Esophagus squamous epithelium (tissue), 5 donors: ENCODE measurements around the gene FAM120B. TPM values are rescaled to one million over a fixed set of nuclear protein-coding genes. Genes with fewer than 3 reads are reported as not detected.

Experiments used
- DNase-seq: peaks from one replicate; lab custom pipeline; 2025; lab: John Stamatoyannopoulos, UW
- H3K27ac ChIP-seq, 4 donors: fragments of 200-600 bp; sonication (generic); one replicate each; pipeline ENCODE4 v1.5.1; 2016 to 2019; ENCODE audit warnings: mild to moderate bottlenecking in 1 of 4
- H3K27me3 ChIP-seq, 4 donors: fragments of 200-600 bp; sonication (generic); 1 replicate in 3 of 4; 2 replicates in 1 of 4; pipeline versions ENCODE4 v1.5.1 to v1.6.0; 2017 to 2021; ENCODE audit warnings: antibody characterized with exemption in 1 of 4
- H3K36me3 ChIP-seq, 3 donors: fragments of 200-600 bp; sonication (generic); one replicate each; pipeline ENCODE4 v1.5.1; 2016 to 2019
- H3K4me1 ChIP-seq, 3 donors: fragments of 200-600 bp; sonication (generic); one replicate each; pipeline ENCODE4 v1.5.1; 2017 to 2019
- H3K4me3 ChIP-seq, 4 donors: fragments of 200-600 bp; sonication (generic); 1 replicate in 3 of 4; 2 replicates in 1 of 4; pipeline ENCODE4 v1.5.1; 2016 to 2019; ENCODE audit warnings: mild to moderate bottlenecking in 2 of 4, moderate library complexity in 1 of 4
- H3K9me3 ChIP-seq, 3 donors: fragments of 200-600 bp; sonication (generic); one replicate each; pipeline ENCODE4 v1.5.1; 2016 to 2019
- POLR2A ChIP-seq, 4 donors: fragments of 450-650 bp; IDR thresholded peaks; one replicate each; pipeline ENCODE4 v1.6.1; 2017; ENCODE audit warnings: antibody characterized with exemption in 4 of 4, mild to moderate bottlenecking in 4 of 4, moderate library complexity in 3 of 4
- WGBS, 2 donors: methylation state at CpG; one replicate each; pipeline ENCODE4 v1.1.5; 2018; 5-methylcytosine and 5-hydroxymethylcytosine counted together
- intact Hi-C: fragments of 100-400 bp; cut with DNase I; formaldehyde crosslinking; loops from one replicate; pipeline ENCODE4 v1.15.0; 2022
- small RNA-seq, 4 donors: library from RNA; depleted of rRNA; stranded (forward); fragments of <200 nt; gene quantifications; one replicate each; pipeline ENCODE3, GENCODE V24; 2016
- total RNA-seq, 4 donors: library from RNA; depleted of rRNA; stranded (reverse); fragments of >200 nt; gene quantifications; one replicate each; pipeline ENCODE4 v1.1.0, GENCODE V29; 2016
- TF ChIP-seq, protein P1 (sequence below), 6 experiments: fragments of 450-650 bp in 4 of 6; fragments of 200-600 bp in 2 of 6; sonication (generic) in 2 of 6; IDR thresholded peaks; one replicate each; pipeline ENCODE4 v1.5.1; 2016 to 2019; ENCODE audit warnings: antibody characterized with exemption in 6 of 6, mild to moderate bottlenecking in 4 of 6, moderate library complexity in 4 of 6
- donor health status: DM: yes; HTN: yes; CAD: no.

The FAM120B gene
- total RNA-seq, 4 donors from 2014 or later = 8.4 to 25.6 (median 12.9) TPM

DNA sequence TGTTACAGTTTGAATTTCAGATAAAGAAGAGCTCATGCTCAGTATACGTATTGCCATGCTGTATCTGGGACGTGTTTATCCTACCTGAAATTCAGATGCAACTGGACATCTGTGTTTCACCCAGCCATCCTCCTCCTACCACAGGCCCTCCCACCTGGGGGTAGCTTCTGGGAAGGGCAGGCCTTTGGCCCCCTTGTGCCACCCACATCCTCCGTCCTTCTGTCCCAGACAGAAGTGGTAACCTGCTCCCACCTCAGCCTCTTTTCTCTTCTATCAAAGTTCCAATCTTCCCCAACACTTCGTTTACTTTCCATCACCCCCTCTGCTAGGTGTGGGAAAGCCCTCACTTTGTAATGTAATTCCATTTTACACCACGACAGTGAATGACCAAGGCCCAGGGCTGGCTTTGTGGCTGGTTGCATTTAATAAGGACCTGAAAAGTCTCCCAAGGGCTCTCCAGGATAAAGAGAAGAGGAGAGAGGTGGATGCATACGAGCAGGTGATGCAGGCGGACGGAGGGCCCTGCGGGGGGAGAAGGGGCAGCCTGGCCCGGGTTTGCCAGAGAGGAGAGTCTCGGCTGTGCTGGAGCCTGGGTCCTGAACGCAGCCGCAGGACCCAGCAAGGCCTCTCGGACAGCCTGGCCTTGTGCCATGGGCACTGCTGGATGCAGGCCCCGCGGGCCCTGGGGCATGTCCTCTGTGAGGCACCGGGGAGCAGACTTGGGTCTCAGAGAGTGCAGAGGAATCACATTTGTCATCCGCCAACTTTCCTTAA is 148.1 kb downstream of the FAM120B start:
- Histone ChIP-seq H3K27ac (no peak overlapping the region), H3K4me1 (no peaks in the 10 kb centered on the region), H3K36me3 (no peaks in the 10 kb centered on the region), H3K9me3 (no peaks in the 10 kb centered on the region), H3K4me3 (no peak overlapping the region), H3K27me3 (peaks cover 0 to 10% (median 0%) of the 10 kb centered on the region in 4 donors)
- no peak for DNase-seq
- WGBS, 2 donors = 73 to 87% methylated on average over 7 to 14 of the region's 18 CpGs
- TF ChIP-seq, protein P1, sequence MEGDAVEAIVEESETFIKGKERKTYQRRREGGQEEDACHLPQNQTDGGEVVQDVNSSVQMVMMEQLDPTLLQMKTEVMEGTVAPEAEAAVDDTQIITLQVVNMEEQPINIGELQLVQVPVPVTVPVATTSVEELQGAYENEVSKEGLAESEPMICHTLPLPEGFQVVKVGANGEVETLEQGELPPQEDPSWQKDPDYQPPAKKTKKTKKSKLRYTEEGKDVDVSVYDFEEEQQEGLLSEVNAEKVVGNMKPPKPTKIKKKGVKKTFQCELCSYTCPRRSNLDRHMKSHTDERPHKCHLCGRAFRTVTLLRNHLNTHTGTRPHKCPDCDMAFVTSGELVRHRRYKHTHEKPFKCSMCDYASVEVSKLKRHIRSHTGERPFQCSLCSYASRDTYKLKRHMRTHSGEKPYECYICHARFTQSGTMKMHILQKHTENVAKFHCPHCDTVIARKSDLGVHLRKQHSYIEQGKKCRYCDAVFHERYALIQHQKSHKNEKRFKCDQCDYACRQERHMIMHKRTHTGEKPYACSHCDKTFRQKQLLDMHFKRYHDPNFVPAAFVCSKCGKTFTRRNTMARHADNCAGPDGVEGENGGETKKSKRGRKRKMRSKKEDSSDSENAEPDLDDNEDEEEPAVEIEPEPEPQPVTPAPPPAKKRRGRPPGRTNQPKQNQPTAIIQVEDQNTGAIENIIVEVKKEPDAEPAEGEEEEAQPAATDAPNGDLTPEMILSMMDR (IDR thresholded peaks at IDR 0.05) = no peak
- no peak for TF ChIP-seq POLR2A (IDR thresholded peaks at IDR 0.05)
- intact Hi-C loops = no loop called here

DNA sequence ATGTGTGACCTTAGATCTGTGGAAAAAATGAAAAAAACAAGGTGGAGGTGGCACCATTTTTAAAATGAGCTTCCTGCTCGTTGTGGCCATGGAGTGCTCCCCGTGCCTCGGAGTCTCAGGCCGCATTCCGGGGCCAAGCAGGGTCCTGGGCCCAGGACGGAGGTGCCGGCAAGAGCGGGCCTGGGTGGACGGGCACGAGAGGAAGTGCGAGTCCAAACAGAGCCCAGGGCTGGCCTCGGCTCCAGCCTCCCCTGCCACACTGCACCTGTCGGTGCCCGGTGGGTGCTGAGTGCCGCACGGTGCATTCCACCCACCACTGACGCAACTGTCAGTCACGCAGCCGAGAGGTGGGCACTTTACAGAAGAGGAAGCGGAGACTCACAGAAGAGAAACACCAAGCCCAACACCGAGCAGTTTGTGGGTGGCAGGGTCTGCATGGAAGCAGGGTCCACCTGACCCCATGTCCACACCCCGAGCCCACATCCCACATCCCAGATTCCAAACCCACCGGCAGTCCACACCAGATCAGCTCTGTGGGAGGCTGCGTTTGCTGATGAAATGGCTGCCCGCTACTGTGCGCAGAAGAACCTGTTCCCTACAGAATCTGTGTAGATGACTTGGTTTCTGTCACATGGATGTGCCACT is 148.9 kb downstream of the FAM120B start:
- H3K9me3 ChIP-seq = no peaks in the 10 kb centered on the region
- H3K4me3 ChIP-seq = no peak overlapping the region
- intact Hi-C loops = no loop called here
- no peak for TF ChIP-seq POLR2A (IDR thresholded peaks at IDR 0.05)
- TF ChIP-seq, protein P1 (IDR thresholded peaks at IDR 0.05) = no peak
- H3K27me3 ChIP-seq = peaks cover 0 to 14% (median 0%) of the 10 kb centered on the region in 4 donors
- no peaks in the 10 kb centered on the region for H3K36me3 ChIP-seq
- 77 to 86% methylated on average over 10 to 14 of the region's 26 CpGs for WGBS, 2 donors
- H3K4me1 ChIP-seq = no peaks in the 10 kb centered on the region
- no peak for DNase-seq
- H3K27ac ChIP-seq = no peak overlapping the region

DNA sequence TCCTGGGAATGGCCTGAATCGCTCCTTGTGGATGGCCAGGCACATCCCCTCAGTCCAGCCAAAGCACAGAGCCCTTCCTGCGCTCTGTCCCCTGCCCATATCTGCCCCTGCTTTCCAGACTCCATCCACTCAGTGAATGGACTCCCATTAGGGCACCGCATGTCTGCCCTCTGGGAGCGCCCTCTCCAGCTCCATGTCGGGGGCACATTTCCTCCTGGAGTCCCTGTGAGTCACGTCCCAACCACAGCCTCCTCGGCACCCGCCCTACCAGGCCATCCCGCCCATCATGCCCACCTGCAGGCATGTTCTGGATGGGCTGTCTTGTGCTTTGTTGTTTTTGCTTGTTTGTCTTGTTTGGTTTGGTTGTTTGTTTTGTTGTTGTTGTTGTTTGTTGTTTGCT is 149.8 kb downstream of the FAM120B start:
- Histone ChIP-seq H3K4me3 (no peak overlapping the region), H3K4me1 (no peaks in the 10 kb centered on the region), H3K27me3 (peaks cover 0 to 22% (median 0%) of the 10 kb centered on the region in 4 donors), H3K27ac (no peak overlapping the region), H3K36me3 (no peaks in the 10 kb centered on the region), H3K9me3 (no peaks in the 10 kb centered on the region)
- DNase-seq = no peak
- 74 to 78% methylated on average over 5 to 9 of the region's 9 CpGs for WGBS, 2 donors
- TF ChIP-seq, protein P1 (IDR thresholded peaks at IDR 0.05) = no peak
- TF ChIP-seq POLR2A (IDR thresholded peaks at IDR 0.05) = no peak
- intact Hi-C loops = no loop called here

Small RNA genes within 50 kb of the gene (small RNA-seq; reads per million reads assigned to genes)
- 0 reads per million in 4 donors for gene MIR4644

Other genes with a start within 250 kb of the FAM120B start
- 10 to 100 TPM in 3 of 4 donors, 1 to 10 TPM in 1; 8.3 to 37.6 (median 15.1) TPM for gene DLL1, start 15.7 kb upstream of the FAM120B start, total RNA-seq
- 100 to 1,000 TPM; 152 to 258 (median 213) TPM for gene PSMB1, start 246.5 kb downstream of the FAM120B start, total RNA-seq
- gene TBP, start 247.6 kb downstream of the FAM120B start, total RNA-seq = 10 to 100 TPM; 10.6 to 20.0 (median 15.0) TPM